Pancreas (tissue), 10 donors: ENCODE measurements around the gene CDH4. TPM values are rescaled to one million over a fixed set of nuclear protein-coding genes. Genes with fewer than 3 reads are reported as not detected.

Source experiments
- ATAC-seq, 4 donors: fragments of 200-7000 bp; cut with Tn5 transposase; one replicate each; pipeline versions ENCODE4 v1.8.0 to v1.9.1; 2020; ENCODE audit warnings: mild to moderate bottlenecking in 4 of 4, moderate library complexity in 4 of 4
- DNase-seq, 6 donors: peaks; one replicate each; pipeline ENCODE4 v3.0.0-alpha.2; 2020
- FAIRE-seq: peaks from 2 replicates; lab custom pipeline; 2012; peaks lifted over from hg19 to GRCh38; lab: Jason Lieb, UNC
- H3K27ac ChIP-seq, 4 donors: fragments of 200-600 bp; sonication (generic); 1 replicate in 3 of 4; 2 replicates in 1 of 4; pipeline versions ENCODE4 v1.5.0 to v1.8.0; 2020
- H3K27me3 ChIP-seq, 4 donors: fragments of 200-600 bp; one replicate each; pipeline ENCODE4 v1.8.0; 2021
- H3K36me3 ChIP-seq, 3 donors: fragments of 200-600 bp; sonication (generic) in 1 of 3; one replicate each; pipeline versions ENCODE4 v1.5.0 to v1.8.0; 2020 to 2021
- H3K4me1 ChIP-seq, 3 donors: fragments of 200-600 bp; one replicate each; pipeline ENCODE4 v1.8.0; 2021
- H3K4me3 ChIP-seq, 4 donors: fragments of 200-600 bp; sonication (generic) in 2 of 4; one replicate each; pipeline versions ENCODE4 v1.5.0 to v1.8.0; 2020 to 2021
- H3K9me3 ChIP-seq, 4 donors: fragments of 200-600 bp; one replicate each; pipeline ENCODE4 v1.8.0; 2021
- WGBS, 2 donors: extraction: QIAGEN DNeasy Blood & Tissue Kit; methylation state at CpG; one replicate each; pipeline ENCODE4 v1.1.7; 2013; 5-methylcytosine and 5-hydroxymethylcytosine counted together
- intact Hi-C, 3 donors: fragments of 100-400 bp; cut with DNase I; formaldehyde crosslinking; loops; one replicate each; pipeline versions ENCODE4 v1.11.1 to v1.14.2; 2022
- polyA plus RNA-seq, 2 donors: library from polyadenylated mRNA; stranded (reverse); fragments of 200-250 nt; gene quantifications; one replicate each; pipeline ENCODE4 v1.2.3, GENCODE V29; 2013
- total RNA-seq, 6 donors: library from RNA; stranded (reverse); fragmentation: NEBNext Ultra II Directional in 4 of 6; extraction: Animal tissue kit (Norgen Biotek cat#: 25700) in 4 of 6; gene quantifications; one replicate each; pipeline versions ENCODE4 v1.2.1 to v1.2.4, GENCODE V29; 2021 to 2023
- TF ChIP-seq, protein P1 (sequence below), 4 donors: fragments of 200-600 bp; sonication (generic) in 3 of 4; IDR thresholded peaks; one replicate each; pipeline versions ENCODE4 v1.5.0 to v1.8.0; 2021; ENCODE audit warnings: antibody characterized with exemption in 4 of 4
- donor health status: healthy with polysubstance abuse.
- donor health status: DM: no; HTN: no; CAD: no; lungs with moderate emphysema.
- donor health status: DM: no; HTN: no; CAD: no.
- donor health status: control.
- donor health status: control.
- donor health status: Bipolar disorder and iron deficiency.
- donor health status: DM: yes; HTN: yes; CAD: no.
- donor health status: DM: no; HTN: no; CAD: no.
- donor health status: DM: no; HTN: no; CAD: no.
- donor health status: DM: yes; HTN: yes; CAD: no.

CDH4 gene
- total and polyA plus RNA-seq, 8 donors = 0.04 to 1.4 (median 0.27) TPM

DNA sequence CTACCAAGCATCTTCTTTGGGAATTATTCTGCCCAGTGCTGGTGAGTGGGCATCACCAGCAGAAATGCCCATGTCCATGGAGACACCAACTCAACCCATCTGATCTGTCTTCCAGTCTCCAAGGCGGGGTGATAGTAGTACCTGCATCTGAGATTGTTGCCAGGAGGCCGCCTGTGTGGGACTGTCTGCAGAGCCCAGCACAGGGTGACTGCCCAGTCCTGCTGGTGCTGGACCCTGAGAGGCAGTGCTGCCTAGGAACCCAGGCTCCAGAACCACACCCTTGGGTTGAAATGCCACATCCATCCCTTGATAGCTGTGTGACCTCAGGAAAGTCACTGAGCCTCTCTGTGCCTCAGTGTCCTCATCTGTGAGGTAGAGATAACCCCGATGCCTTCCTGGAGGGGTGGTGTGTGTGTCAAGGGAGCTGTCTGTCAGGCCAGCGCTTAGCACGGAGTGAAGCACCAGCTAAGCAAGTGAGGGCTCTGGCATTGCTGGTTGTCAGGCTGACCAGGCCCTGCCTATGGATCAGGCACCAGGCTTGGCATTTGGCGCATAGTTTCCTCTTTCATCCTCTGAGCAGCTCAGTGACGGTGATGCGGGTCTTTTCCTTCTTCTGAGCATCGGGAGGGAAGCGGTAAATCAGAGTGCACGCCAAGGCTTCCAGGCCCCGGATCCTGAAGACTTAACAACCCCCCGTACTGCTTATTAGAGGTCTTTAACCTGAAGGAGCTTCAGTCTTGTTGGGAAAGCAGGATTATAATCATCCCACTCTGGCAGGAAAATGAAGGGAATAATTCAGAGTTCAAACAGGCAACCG is 268.2 kb downstream of the CDH4 start:
- 76 to 81% methylated on average over 14 of the region's 14 CpGs for WGBS, 2 donors
- Histone ChIP-seq H3K9me3 (no peaks in the 10 kb centered on the region), H3K27ac (no peak overlapping the region), H3K27me3 (no peaks in the 10 kb centered on the region), H3K4me1 (no peaks in the 10 kb centered on the region), H3K36me3 (no peaks in the 10 kb centered on the region), H3K4me3 (no peak overlapping the region)
- ATAC-seq = no peak
- DNase-seq = peak in 1 of 6 donors; percentile 26
- intact Hi-C loops = no loop called here
- no peak for FAIRE-seq
- TF ChIP-seq, protein P1, sequence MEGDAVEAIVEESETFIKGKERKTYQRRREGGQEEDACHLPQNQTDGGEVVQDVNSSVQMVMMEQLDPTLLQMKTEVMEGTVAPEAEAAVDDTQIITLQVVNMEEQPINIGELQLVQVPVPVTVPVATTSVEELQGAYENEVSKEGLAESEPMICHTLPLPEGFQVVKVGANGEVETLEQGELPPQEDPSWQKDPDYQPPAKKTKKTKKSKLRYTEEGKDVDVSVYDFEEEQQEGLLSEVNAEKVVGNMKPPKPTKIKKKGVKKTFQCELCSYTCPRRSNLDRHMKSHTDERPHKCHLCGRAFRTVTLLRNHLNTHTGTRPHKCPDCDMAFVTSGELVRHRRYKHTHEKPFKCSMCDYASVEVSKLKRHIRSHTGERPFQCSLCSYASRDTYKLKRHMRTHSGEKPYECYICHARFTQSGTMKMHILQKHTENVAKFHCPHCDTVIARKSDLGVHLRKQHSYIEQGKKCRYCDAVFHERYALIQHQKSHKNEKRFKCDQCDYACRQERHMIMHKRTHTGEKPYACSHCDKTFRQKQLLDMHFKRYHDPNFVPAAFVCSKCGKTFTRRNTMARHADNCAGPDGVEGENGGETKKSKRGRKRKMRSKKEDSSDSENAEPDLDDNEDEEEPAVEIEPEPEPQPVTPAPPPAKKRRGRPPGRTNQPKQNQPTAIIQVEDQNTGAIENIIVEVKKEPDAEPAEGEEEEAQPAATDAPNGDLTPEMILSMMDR (IDR thresholded peaks at IDR 0.05) = no peak

DNA sequence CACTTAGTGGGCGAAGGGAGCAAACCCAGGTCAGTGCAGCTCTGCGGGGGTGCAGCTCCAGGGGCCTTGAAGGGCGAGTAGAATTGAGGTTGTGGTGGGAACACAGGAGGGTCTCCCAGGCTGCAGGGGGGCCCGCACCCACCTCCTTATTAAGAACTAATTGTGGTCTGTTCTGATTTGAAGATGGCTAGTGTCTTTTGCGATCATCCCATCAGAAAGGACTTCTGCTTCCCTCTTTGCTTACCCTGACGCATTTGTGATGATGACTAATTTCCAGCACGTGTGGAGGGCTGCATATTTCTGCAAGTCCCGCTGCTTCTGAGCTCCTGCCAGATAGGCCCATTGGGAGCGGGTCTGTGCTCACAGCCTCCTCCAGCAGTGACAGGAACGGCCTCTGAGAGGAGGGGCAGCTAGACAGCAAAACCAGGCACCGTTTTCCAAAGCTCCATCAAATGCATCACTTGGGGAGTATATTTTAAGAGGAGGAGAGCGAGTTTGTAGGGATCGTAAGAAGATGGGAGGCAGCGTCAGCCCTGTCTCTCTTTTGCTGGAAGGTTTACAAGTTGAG is 268.9 kb downstream of the CDH4 start:
- WGBS, 2 donors = 46 to 57% methylated on average over 14 of the region's 14 CpGs
- Histone ChIP-seq H3K4me1 (no peaks in the 10 kb centered on the region), H3K9me3 (no peaks in the 10 kb centered on the region), H3K4me3 (no peak overlapping the region), H3K27me3 (no peaks in the 10 kb centered on the region), H3K27ac (no peak overlapping the region), H3K36me3 (no peaks in the 10 kb centered on the region)
- TF ChIP-seq, protein P1 (IDR thresholded peaks at IDR 0.05) = no peak
- intact Hi-C loops = no loop called here
- DNase-seq = no peak
- ATAC-seq = no peak
- no peak for FAIRE-seq

DNA sequence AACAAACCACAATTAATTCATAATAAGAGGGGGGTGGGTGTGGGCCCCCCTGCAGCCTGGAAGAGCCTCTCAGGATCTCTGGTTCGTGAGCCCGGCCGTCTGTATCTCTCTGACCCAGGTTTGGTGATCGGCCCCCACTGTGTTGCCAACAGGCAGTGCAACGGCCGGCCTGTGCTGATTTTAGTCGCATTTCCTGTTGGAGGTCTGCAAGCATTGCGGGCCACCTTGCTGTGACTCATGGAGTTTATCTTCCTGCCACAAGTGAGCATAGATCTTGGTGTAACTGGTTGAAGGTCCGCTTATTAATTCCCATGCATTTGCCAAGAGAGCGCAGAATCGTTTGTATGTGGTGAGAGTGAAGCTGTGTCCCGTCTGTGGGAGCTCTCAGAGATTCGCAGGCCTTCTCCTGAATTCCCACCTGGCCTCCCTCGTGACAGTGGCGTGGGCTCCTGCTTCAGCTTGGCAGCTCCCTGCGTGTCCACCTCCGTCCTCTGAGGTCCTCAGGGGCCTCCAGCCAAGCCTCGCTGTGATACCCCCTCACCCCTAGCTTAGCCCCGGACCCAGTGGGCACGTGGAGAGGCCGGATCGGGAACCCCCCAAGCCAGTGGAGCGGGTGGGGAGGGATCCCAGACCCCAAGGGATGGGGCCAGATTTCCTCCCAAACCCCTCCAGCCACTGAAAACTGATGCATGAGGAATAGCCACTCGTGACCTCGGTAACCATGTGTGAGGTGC is 269.8 kb downstream of the CDH4 start:
- Histone ChIP-seq H3K4me1 (no peaks in the 10 kb centered on the region), H3K27ac (no peak overlapping the region), H3K36me3 (no peaks in the 10 kb centered on the region), H3K27me3 (no peaks in the 10 kb centered on the region), H3K9me3 (no peaks in the 10 kb centered on the region), H3K4me3 (no peak overlapping the region)
- WGBS, 2 donors = 59 to 72% methylated on average over 25 of the region's 25 CpGs
- TF ChIP-seq, protein P1 (IDR thresholded peaks at IDR 0.05) = no peak
- DNase-seq = peak in 1 of 6 donors; percentile 39
- no peak for FAIRE-seq
- ATAC-seq = no peak
- intact Hi-C loops = no loop called here

DNA sequence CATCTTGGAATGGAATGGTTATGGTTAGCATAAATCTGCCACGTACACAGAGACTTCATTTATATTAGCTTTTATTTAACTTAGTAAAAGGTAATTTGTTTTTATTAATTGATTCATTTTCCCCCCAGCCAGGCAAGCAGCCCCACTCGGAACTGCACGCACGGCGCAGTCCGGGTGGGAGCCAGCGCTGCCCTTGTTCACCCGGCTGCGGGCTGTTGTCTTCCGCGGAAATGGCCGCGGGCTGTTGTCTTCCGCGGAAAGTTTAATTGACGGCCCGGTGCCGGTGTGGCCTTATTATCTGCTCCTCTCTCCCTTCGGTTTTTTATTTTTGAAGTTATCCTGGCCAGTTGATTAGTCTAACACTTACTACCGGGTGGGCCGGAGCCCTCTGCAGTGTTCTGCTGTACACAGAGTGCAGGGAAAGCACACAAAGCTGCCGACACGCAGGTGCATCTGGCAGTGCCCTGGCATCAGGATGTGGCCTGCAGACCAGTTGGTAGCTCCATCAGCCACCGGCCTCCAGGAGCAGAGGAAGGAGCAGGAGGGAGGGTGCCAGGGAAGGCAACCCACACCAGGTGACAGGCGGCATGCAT is 270.5 kb downstream of the CDH4 start:
- Histone ChIP-seq H3K27me3 (no peaks in the 10 kb centered on the region), H3K4me1 (no peaks in the 10 kb centered on the region), H3K4me3 (no peak overlapping the region), H3K9me3 (no peaks in the 10 kb centered on the region), H3K27ac (no peak overlapping the region), H3K36me3 (no peaks in the 10 kb centered on the region)
- intact Hi-C loops = no loop called here
- 78 to 84% methylated on average over 25 of the region's 25 CpGs for WGBS, 2 donors
- FAIRE-seq = no peak
- ATAC-seq = no peak
- TF ChIP-seq, protein P1 (IDR thresholded peaks at IDR 0.05) = no peak
- no peak for DNase-seq
